Glutamatergic neuron (in vitro differentiated cells): ENCODE measurements around the gene SLCO2A1. TPM values are rescaled to one million over a fixed set of nuclear protein-coding genes. Genes with fewer than 3 reads are reported as not detected.

ENCODE experiments used
- DNase-seq: peaks from one replicate; pipeline ENCODE4 v3.0.0; 2022
- H3K27ac Mint-ChIP-seq: one replicate; pipeline ENCODE4 v1.8.0; 2020; ENCODE audit warnings: mild to moderate bottlenecking, mixed read lengths, inconsistent platforms; ENCODE audit not compliant: unreplicated experiment
- H3K27me3 Mint-ChIP-seq: one replicate; pipeline ENCODE4 v1.8.0; 2020; ENCODE audit warnings: mild to moderate bottlenecking, moderate library complexity, mixed read lengths, inconsistent platforms; ENCODE audit not compliant: unreplicated experiment
- H3K36me3 Mint-ChIP-seq: one replicate; pipeline ENCODE4 v1.8.0; 2020; ENCODE audit warnings: mild to moderate bottlenecking, mixed read lengths, inconsistent platforms; ENCODE audit not compliant: unreplicated experiment
- H3K4me1 Mint-ChIP-seq: one replicate; pipeline ENCODE4 v1.8.0; 2020; ENCODE audit warnings: mild to moderate bottlenecking, low read depth, mixed read lengths, inconsistent platforms; ENCODE audit not compliant: unreplicated experiment
- H3K4me3 Mint-ChIP-seq: one replicate; pipeline ENCODE4 v1.8.0; 2020; ENCODE audit warnings: mild to moderate bottlenecking, mixed read lengths, inconsistent platforms; ENCODE audit not compliant: unreplicated experiment
- H3K9me3 Mint-ChIP-seq: one replicate; pipeline ENCODE4 v1.8.0; 2020; ENCODE audit warnings: mild to moderate bottlenecking, moderate library complexity, mixed read lengths, inconsistent platforms; ENCODE audit not compliant: unreplicated experiment
- CTCF ChIP-seq: fragments of 200-600 bp; sonication (generic); IDR thresholded peaks from one replicate; pipeline ENCODE4 v1.5.0; 2021; ENCODE audit not compliant: partially characterized antibody, unreplicated experiment
- total RNA-seq: library from RNA; stranded (reverse); fragmentation: NEBNext Ultra II Directional; extraction: Animal tissue kit (Norgen Biotek cat#: 25700); gene quantifications from one replicate; pipeline ENCODE4 v1.2.1, GENCODE V29; 2021; ENCODE audit not compliant: unreplicated experiment

The SLCO2A1 gene
- total RNA-seq, 1 donor from 2014 or later = not detected

GRCh38 chr3:133964547-133964946 is 65.2 kb downstream of the SLCO2A1 start:
- Mint-ChIP-seq H3K36me3 (no peaks in the 10 kb centered on the region), H3K4me3 (no peak overlapping the region), H3K4me1 (no peaks in the 10 kb centered on the region), H3K27ac (no peak overlapping the region), H3K9me3 (peaks cover under 1% of the 10 kb centered on the region), H3K27me3 (peaks cover 2% of the 10 kb centered on the region)
- no peak for TF ChIP-seq CTCF
- no peak for DNase-seq

- no peaks in the 10 kb centered on the region for H3K36me3 Mint-ChIP-seq
- H3K9me3 Mint-ChIP-seq = no peaks in the 10 kb centered on the region
- H3K27me3 Mint-ChIP-seq = peaks cover 2% of the 10 kb centered on the region
- H3K27ac Mint-ChIP-seq = no peak overlapping the region
- DNase-seq = no peak
- TF ChIP-seq CTCF = no peak
- H3K4me3 Mint-ChIP-seq = no peak overlapping the region
- no peaks in the 10 kb centered on the region for H3K4me1 Mint-ChIP-seq
Observed at GRCh38 chr3:133963657-133964396, 65.9 kb downstream of the SLCO2A1 start.

GRCh38 chr3:133962849-133963248 is 66.9 kb downstream of the SLCO2A1 start:
- TF ChIP-seq CTCF = no peak
- Mint-ChIP-seq H3K27ac (no peak overlapping the region), H3K36me3 (no peaks in the 10 kb centered on the region), H3K27me3 (peaks cover 3% of the 10 kb centered on the region), H3K9me3 (no peaks in the 10 kb centered on the region), H3K4me1 (no peaks in the 10 kb centered on the region), H3K4me3 (no peak overlapping the region)
- DNase-seq = no peak

GRCh38 chr3:133958071-133958805 is 71.5 kb downstream of the SLCO2A1 start:
- Mint-ChIP-seq H3K4me3 (no peak overlapping the region), H3K9me3 (peaks cover 4% of the 10 kb centered on the region), H3K27ac (no peak overlapping the region), H3K4me1 (no peaks in the 10 kb centered on the region), H3K36me3 (no peaks in the 10 kb centered on the region), H3K27me3 (peaks cover 1% of the 10 kb centered on the region)
- no peak for DNase-seq
- TF ChIP-seq CTCF = no peak

GRCh38 chr3:133956982-133957381 is 72.7 kb downstream of the SLCO2A1 start:
- DNase-seq = no peak
- Mint-ChIP-seq H3K4me3 (no peak overlapping the region), H3K27ac (no peak overlapping the region), H3K4me1 (no peaks in the 10 kb centered on the region), H3K36me3 (no peaks in the 10 kb centered on the region), H3K27me3 (peaks cover 1% of the 10 kb centered on the region), H3K9me3 (peaks cover 4% of the 10 kb centered on the region)
- TF ChIP-seq CTCF = no peak
